ENCODE results near the gene RYR1.

RYR1 gene

GRCh38 chr19:38523319-38523718, 89.8 kb downstream of the RYR1 start:
- Histone ChIP-seq H3K36me3 (ENCODE audit: insufficient read depth, low read length) (no peaks in the 10 kb centered on the region), H3K4me3 (ENCODE audit: low read length, poor library complexity, severe bottlenecking) (no peak overlapping the region), H3K27me3 (ENCODE audit: insufficient read depth, low read length, poor library complexity, severe bottlenecking) (no peaks in the 10 kb centered on the region), H3K4me2 (ENCODE audit: low read depth, low read length, poor library complexity, severe bottlenecking) (no peak overlapping the region), H3K9ac (ENCODE audit: low read depth, low read length, poor library complexity, severe bottlenecking) (no peak overlapping the region), H3F3A (ENCODE audit: low read depth) (no peaks in the 10 kb centered on the region), H3K79me2 (ENCODE audit: insufficient read depth, low read length) (no peaks in the 10 kb centered on the region), H3K9me2 (replicated peaks; ENCODE audit: low read depth, low read length) (no peaks in the 10 kb centered on the region), H3K4me1 (ENCODE audit: insufficient read depth, low read length, poor library complexity, severe bottlenecking) (no peaks in the 10 kb centered on the region), H3K9me3 (ENCODE audit: insufficient read depth, low read depth, low read length) (no peaks in the 10 kb centered on the region), H4K20me1 (ENCODE audit: insufficient read depth, low read length, poor library complexity, severe bottlenecking) (no peaks in the 10 kb centered on the region), H2AFZ (ENCODE audit: low read length) (no peak overlapping the region)
- no peak for TF ChIP-seq EZH2phosphoT487 (IDR thresholded peaks at IDR 0.05; ENCODE audit: borderline replicate concordance)
- no peak for TF ChIP-seq CTCF (conservative IDR thresholded peaks at IDR 0.05; ENCODE audit: low read length)

- Histone ChIP-seq H3K79me2 (ENCODE audit: insufficient read depth, low read length) (no peaks in the 10 kb centered on the region), H2AFZ (ENCODE audit: low read length) (no peak overlapping the region), H3K4me3 (ENCODE audit: low read length, poor library complexity, severe bottlenecking) (no peak overlapping the region), H3K4me1 (ENCODE audit: insufficient read depth, low read length, poor library complexity, severe bottlenecking) (no peaks in the 10 kb centered on the region), H3K4me2 (ENCODE audit: low read depth, low read length, poor library complexity, severe bottlenecking) (no peak overlapping the region), H3K9me2 (replicated peaks; ENCODE audit: low read depth, low read length) (no peaks in the 10 kb centered on the region), H3K9me3 (ENCODE audit: insufficient read depth, low read depth, low read length) (no peaks in the 10 kb centered on the region), H3K36me3 (ENCODE audit: insufficient read depth, low read length) (no peaks in the 10 kb centered on the region), H3F3A (ENCODE audit: low read depth) (no peaks in the 10 kb centered on the region), H3K9ac (ENCODE audit: low read depth, low read length, poor library complexity, severe bottlenecking) (no peak overlapping the region), H3K27me3 (ENCODE audit: insufficient read depth, low read length, poor library complexity, severe bottlenecking) (no peaks in the 10 kb centered on the region), H4K20me1 (ENCODE audit: insufficient read depth, low read length, poor library complexity, severe bottlenecking) (no peaks in the 10 kb centered on the region)
- TF ChIP-seq EZH2phosphoT487 (IDR thresholded peaks at IDR 0.05; ENCODE audit: borderline replicate concordance), result no peak
- TF ChIP-seq CTCF (conservative IDR thresholded peaks at IDR 0.05; ENCODE audit: low read length), result no peak
Observed at GRCh38 chr19:38524369-38524768, 90.9 kb downstream of the RYR1 start.

- no peak overlapping the region for H3K4me3 ChIP-seq (ENCODE audit: low read length, poor library complexity, severe bottlenecking)
- no peaks in the 10 kb centered on the region for H3K9me3 ChIP-seq (ENCODE audit: insufficient read depth, low read depth, low read length)
- no peaks in the 10 kb centered on the region for H3K36me3 ChIP-seq (ENCODE audit: insufficient read depth, low read length)
- no peaks in the 10 kb centered on the region for H3K4me1 ChIP-seq (ENCODE audit: insufficient read depth, low read length, poor library complexity, severe bottlenecking)
- no peaks in the 10 kb centered on the region for H3K27me3 ChIP-seq (ENCODE audit: insufficient read depth, low read length, poor library complexity, severe bottlenecking)
- no peaks in the 10 kb centered on the region for H3K9me2 ChIP-seq (replicated peaks; ENCODE audit: low read depth, low read length)
- H3K4me2 ChIP-seq (ENCODE audit: low read depth, low read length, poor library complexity, severe bottlenecking), result no peak overlapping the region
- H3K79me2 ChIP-seq (ENCODE audit: insufficient read depth, low read length), result no peaks in the 10 kb centered on the region
- no peaks in the 10 kb centered on the region for H4K20me1 ChIP-seq (ENCODE audit: insufficient read depth, low read length, poor library complexity, severe bottlenecking)
- no peak overlapping the region for H2AFZ ChIP-seq (ENCODE audit: low read length)
- no peak overlapping the region for H3K9ac ChIP-seq (ENCODE audit: low read depth, low read length, poor library complexity, severe bottlenecking)
- no peaks in the 10 kb centered on the region for H3F3A ChIP-seq (ENCODE audit: low read depth)
- TF ChIP-seq EZH2phosphoT487 (IDR thresholded peaks at IDR 0.05; ENCODE audit: borderline replicate concordance) (no peak), CTCF (conservative IDR thresholded peaks at IDR 0.05; ENCODE audit: low read length) (no peak)
Observed at GRCh38 chr19:38524994-38525634, 91.6 kb downstream of the RYR1 start.

All from Loucy (cell line).